HFFc6 (cell line): ENCODE data around the gene CHD9. TPM values are rescaled to one million over a fixed set of nuclear protein-coding genes. Genes with fewer than 3 reads are reported as not detected.
A peak's percentile ranks its signal among the peaks of the same experiment; 100 is the strongest.

Source experiments
- DNase-seq: peaks from one replicate; pipeline ENCODE4 v3.0.0-alpha.2; 2018
- H3K27ac Mint-ChIP-seq: 2 replicates; pipeline ENCODE4 v1.8.0; 2020; ENCODE audit warnings: mild to moderate bottlenecking, mixed read lengths
- H3K27me3 Mint-ChIP-seq: 2 replicates; pipeline ENCODE4 v1.8.0; 2021; ENCODE audit warnings: mild to moderate bottlenecking, moderate library complexity, mixed read lengths; ENCODE audit not compliant: insufficient read depth
- H3K36me3 Mint-ChIP-seq: 2 replicates; pipeline ENCODE4 v1.8.0; 2021; ENCODE audit warnings: low read depth, mixed read lengths
- H3K4me1 Mint-ChIP-seq: 2 replicates; pipeline ENCODE4 v1.8.0; 2020; ENCODE audit warnings: low read depth, mixed read lengths
- H3K4me3 Mint-ChIP-seq: 2 replicates; pipeline ENCODE4 v1.8.0; 2020; ENCODE audit warnings: mild to moderate bottlenecking, moderate library complexity, mixed read lengths
- H3K9me3 Mint-ChIP-seq: 2 replicates; pipeline ENCODE4 v1.8.0; 2020; ENCODE audit warnings: mild to moderate bottlenecking, mixed read lengths
- CTCF ChIP-seq: fragments of 200-600 bp; sonication (generic); IDR thresholded peaks from 2 replicates; pipeline ENCODE4 v1.5.0; 2021; ENCODE audit warnings: antibody characterized with exemption, mild to moderate bottlenecking
- total RNA-seq, 6 experiments: library from RNA; stranded (reverse); fragmentation: NEBNext Ultra II Directional; extraction: Animal tissue kit (Norgen Biotek cat#: 25700); gene quantifications; 2 replicates in 1 of 6; 3 replicates in 5 of 6; pipeline ENCODE4 v1.2.3, GENCODE V29; 2021

The CHD9 gene
- total RNA-seq, 6 experiments from 2014 or later: 39.7 to 48.8 (median 45.7) TPM

- Mint-ChIP-seq H3K36me3 (peaks cover 5% of the 10 kb centered on the region), H3K9me3 (peaks cover 4% of the 10 kb centered on the region; the same call in 1 of the 2 replicates), H3K4me1 (peaks cover 15% of the 10 kb centered on the region), H3K27me3 (no peaks in the 10 kb centered on the region; the same call in 1 of the 2 replicates), H3K4me3 (no peak overlapping the region), H3K27ac (peak overlapping the region; percentile 21; the same call in 1 of the 2 replicates)
- TF ChIP-seq CTCF: no peak
- DNase-seq: no peak
Measured at GRCh38 chr16:53121661-53122060, 66.9 kb downstream of the CHD9 start.

GRCh38 chr16:53123747-53124146 lies 69.0 kb downstream of the CHD9 start:
- Mint-ChIP-seq H3K4me3 (no peak overlapping the region; the same call in 1 of the 2 replicates), H3K27ac (peak overlapping the region; percentile 84), H3K4me1 (peaks cover 18% of the 10 kb centered on the region), H3K9me3 (peaks cover 4% of the 10 kb centered on the region; the same call in 1 of the 2 replicates), H3K27me3 (no peaks in the 10 kb centered on the region; the same call in 1 of the 2 replicates), H3K36me3 (peaks cover 5% of the 10 kb centered on the region)
- no peak for TF ChIP-seq CTCF
- peak; percentile 68 for DNase-seq

- Mint-ChIP-seq H3K4me3 (no peak overlapping the region), H3K27me3 (no peaks in the 10 kb centered on the region), H3K9me3 (peaks cover 4% of the 10 kb centered on the region; the same call in 1 of the 2 replicates), H3K36me3 (peaks cover 5% of the 10 kb centered on the region), H3K4me1 (peaks cover 33% of the 10 kb centered on the region), H3K27ac (no peak overlapping the region)
- no peak for TF ChIP-seq CTCF
- DNase-seq: no peak
Measured at GRCh38 chr16:53126390-53126789, 71.6 kb downstream of the CHD9 start.

- Mint-ChIP-seq H3K27ac (peak overlapping the region; percentile 97), H3K27me3 (no peaks in the 10 kb centered on the region), H3K9me3 (no peaks in the 10 kb centered on the region), H3K4me1 (peaks cover 43% of the 10 kb centered on the region), H3K4me3 (peak overlapping the region; percentile 90), H3K36me3 (no peaks in the 10 kb centered on the region)
- no peak for TF ChIP-seq CTCF
- DNase-seq: peak; percentile 21
Measured at GRCh38 chr16:53129281-53130158, 74.7 kb downstream of the CHD9 start.

- H3K36me3 Mint-ChIP-seq: no peaks in the 10 kb centered on the region
- H3K4me1 Mint-ChIP-seq: peaks cover 52% of the 10 kb centered on the region
- peak overlapping the region; percentile 90 for H3K4me3 Mint-ChIP-seq
- DNase-seq: peak; percentile 93
- H3K27me3 Mint-ChIP-seq: no peaks in the 10 kb centered on the region
- no peaks in the 10 kb centered on the region for H3K9me3 Mint-ChIP-seq
- TF ChIP-seq CTCF: peak; percentile 72
- peak overlapping the region; percentile 97 for H3K27ac Mint-ChIP-seq
Measured at GRCh38 chr16:53130159-53131049, 75.6 kb downstream of the CHD9 start.
